DLD1 (cell line): ENCODE data around the gene TRMT2A.
"Not testable (repeated sequence)": the region's sequence is repeated elsewhere in the genome, so short reads cannot be mapped to it uniquely, and the experiment has no call there.

Experiments
- in situ Hi-C: cut with HindIII; loops from 2 replicates; pipeline ENCODE4 v1.10.0; 2017; ENCODE audit warnings: low sequenced_read_pairs

TRMT2A gene

GRCh38 chr22:20116951-20117632, at the start of gene TRMT2A:
TRMT2A (minus strand) TSS chr22:20117226; CDS start chr22:20116906, 320 bp downstream.
- in situ Hi-C loops = no loop called here

DNA sequence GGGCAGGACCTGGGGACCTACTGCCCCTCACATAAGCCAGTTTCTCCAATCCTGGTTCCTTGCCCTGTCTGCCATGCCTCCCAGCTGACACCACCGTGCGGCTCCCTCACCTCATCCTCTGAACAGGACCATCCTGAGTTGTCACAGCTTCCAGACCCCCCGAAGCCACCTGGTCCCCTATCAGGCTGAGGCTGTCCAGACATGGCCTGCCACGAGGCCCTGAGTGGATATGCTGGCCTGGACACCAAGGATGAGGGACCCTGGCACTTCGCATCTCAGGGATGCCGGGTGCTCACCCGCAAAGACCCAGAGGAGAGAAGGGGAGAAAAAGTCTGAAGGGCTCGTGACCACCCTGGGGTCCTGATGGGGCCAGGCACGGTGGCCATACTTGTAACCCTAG, 49.7 kb upstream of the TRMT2A start:
- in situ Hi-C loops = no loop called here

GRCh38 chr22:20165913-20166312, 48.9 kb upstream of the TRMT2A start:
- in situ Hi-C loops = no loop called here

DNA sequence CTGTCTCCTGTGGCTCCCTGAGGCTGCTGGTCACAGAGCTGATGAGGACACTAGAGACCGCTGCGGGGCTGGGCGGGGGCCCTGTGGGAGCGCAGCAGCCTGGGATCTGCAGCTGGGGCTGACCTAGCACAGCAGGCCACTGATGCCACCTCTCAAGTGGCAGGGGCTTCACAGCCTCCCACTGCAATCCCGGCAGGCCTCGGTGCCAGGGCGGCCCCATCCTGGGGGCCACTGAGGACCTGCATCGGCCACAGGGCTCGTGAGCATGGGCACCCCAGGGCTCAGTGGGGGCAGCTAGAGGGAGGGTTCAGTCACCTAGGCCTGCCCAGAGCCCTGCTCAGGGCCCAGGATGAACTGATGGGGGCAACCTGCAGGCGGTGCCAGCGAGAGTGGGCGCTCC, 48.4 kb upstream of the TRMT2A start:
- in situ Hi-C loops = no loop called here

GRCh38 chr22:20164863-20165262, 47.8 kb upstream of the TRMT2A start:
- in situ Hi-C loops = no loop called here

DNA sequence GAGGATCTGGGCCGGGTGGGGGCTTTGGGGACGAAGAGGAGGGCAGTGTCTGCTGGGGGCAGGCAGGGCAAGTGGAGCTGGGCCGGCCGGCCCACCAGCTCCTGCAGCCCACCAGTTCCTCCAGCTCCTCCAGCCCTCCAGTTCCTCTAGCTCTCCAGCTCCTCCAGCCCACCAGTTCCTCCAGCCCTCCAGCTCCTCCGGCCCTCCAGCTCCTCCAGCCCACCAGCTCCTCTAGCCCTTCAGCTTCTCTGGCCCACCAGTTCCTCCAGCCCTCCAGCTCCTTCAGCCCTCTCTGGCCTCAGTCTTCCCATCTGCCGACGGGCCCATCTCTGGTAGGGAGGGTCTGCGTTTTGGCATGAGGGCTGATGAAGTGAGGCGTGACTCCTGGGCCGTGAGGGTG, 43.0 kb upstream of the TRMT2A start:
- in situ Hi-C loops = no loop called here

DNA sequence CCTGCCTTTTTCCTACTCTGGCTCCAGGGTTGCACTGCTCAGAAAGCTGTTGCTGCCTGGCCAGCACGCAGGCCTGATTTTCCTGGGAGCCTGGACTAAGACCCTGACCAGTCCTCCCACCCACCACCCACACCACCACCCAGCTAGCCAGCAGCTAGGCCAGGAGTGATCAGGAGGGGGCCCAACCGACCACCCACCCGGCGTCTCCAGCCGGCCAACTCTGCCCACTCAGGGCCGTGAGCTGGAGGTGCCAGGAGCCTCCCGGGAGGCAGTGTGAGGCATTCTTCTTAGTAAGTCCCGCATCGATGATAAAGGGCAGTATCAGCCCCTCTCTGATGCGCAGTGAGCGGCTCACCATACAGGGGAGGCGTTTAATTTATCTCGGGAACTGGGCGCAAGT, 42.5 kb upstream of the TRMT2A start:
- in situ Hi-C loops = not testable (repeated sequence)

DNA sequence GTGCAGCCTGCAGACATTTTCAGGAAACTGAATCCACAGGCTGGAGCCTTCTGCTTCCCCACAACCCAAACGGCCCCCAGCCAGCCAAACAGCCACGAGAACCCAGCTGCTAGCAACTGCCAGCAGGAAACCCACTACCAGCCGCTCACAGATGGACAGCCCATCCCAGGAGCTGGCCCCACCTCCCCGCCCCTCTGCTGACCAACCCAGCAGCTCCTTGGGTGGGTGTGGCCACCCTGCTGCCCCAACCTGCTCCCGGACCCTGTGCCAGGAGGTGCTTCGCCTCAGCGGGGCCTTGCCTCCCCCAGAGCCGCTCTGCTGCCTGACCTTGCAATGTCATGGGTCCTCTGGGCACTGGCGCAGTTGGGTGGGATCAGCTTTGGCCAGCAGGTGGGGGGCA, 42.0 kb upstream of the TRMT2A start:
- in situ Hi-C loops = no loop called here

- in situ Hi-C loops = no loop called here
Measured at GRCh38 chr22:20158391-20159036, 41.5 kb upstream of the TRMT2A start.

DNA sequence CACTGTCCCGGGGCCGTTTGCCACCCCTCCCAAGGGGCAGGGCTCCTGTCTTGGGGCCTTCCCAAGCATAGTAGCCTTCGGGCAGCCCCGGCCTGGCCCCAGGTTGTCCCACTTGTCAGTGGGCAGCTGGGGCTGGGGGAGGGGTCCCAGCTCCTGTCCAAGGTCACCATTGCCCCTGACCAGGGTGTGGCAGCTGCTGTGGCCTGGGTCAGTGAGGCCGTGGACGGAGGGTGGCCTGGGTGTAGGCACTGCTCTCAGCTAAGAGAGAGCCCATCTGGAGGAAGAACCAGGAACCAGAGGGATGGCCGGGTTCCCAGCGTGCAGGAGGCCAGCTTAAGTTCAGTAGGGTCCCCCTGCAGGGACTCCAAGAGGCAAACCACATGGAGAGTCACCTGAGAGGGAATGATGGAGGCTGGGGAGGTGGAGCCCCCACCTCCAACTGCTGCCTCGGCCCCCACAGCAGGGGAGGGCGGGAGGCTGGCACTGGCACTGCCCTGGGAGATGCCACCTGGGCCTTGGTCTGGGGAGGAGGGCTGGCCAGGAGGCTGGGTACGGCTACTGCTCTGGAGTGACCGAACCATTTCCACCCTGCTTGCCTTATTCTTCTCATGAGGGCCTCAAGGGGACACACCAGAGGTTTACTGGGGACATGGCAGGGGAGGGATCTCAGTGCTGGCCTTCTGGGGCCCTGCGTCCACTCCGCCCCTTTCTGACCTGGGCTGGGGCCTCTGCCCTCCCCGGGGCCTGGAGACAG, 40.6 kb upstream of the TRMT2A start:
- in situ Hi-C loops = no loop called here

- in situ Hi-C loops = no loop called here
Measured at GRCh38 chr22:20156611-20157429, 39.8 kb upstream of the TRMT2A start.

DNA sequence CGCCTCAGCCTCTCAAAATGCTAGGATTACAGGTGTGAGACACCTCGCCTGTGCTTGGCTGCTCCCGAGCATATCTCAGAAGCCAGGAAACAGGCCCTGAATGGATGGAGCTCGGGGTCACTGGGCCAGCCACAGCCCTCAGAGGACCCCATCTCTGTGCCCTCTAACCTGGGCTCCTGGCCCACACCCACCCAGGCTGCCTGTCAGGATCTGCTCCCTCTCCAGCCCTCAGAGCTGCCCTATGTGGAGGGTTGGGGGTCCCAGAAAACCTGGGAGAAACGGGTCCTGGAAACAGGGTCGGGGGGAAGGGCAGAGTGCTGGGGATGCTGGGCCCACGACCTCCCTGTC, 39.0 kb upstream of the TRMT2A start:
- in situ Hi-C loops = no loop called here

DNA sequence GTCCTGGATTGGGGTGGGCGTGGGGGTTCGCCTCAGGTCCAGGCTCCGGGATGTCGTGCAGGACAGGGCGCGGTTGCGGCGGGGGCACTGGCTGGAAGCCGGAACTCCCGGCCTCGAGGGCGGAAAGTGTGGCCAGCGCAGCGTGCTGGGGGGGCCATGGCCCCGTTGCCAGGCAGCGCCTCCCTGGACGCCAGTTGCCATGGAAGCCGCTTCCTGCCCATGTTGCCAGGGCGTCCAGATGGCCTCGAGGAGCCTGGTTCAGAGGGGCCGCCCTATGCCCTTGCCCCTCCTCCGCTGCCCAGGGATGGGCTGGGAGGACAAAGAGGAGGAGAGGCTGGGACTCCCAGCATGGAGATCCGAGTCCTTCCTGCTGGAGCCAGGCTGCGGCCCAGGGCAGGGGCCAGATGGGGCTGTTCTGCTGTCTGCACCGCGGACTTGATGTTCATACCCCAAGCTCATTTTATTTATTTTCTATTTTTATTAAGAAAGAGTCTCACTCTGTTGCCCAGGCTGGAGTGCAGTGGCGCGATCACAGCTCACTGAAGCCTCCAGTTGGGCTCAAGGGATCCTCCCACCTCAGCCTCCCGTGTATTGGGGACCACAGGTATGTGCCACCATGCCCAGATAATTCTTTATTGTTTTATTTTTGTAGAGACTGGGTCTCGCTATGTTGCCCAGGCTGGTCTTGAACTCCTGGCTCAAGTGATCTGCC, 38.5 kb upstream of the TRMT2A start:
- in situ Hi-C loops = no loop called here

GRCh38 chr22:20154602-20155187, 37.7 kb upstream of the TRMT2A start:
- in situ Hi-C loops = no loop called here

GRCh38 chr22:20153945-20154344, 36.9 kb upstream of the TRMT2A start:
- in situ Hi-C loops = no loop called here

DNA sequence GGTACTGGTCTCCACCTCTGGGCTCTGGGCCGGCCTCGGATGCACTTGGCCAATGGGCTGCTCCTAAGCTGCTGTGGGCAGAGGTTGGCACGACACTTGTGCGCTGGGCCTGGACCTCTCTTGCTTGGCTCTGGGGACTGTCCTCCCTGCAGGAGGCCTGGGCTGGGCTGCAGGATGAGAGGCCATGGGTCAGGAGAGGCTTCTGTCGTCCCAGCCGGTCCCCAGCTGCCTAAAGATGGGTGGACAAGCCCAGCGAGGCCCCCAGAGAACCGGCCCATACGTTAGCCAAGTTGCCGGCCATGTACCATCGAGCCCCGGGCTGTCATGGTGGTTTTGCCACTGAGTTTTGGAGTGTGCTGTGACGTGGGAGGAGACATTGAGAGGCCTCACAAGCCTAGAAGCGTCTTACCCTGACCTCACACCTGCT, 35.5 kb upstream of the TRMT2A start:
- in situ Hi-C loops = no loop called here

GRCh38 chr22:20151276-20151588, 34.2 kb upstream of the TRMT2A start:
- in situ Hi-C loops = no loop called here

- in situ Hi-C loops = no loop called here
Measured at GRCh38 chr22:20150381-20151275, 33.6 kb upstream of the TRMT2A start, which contains the start of gene CCDC188. CCDC188 (minus strand) TSS chr22:20151055; CDS start chr22:20150986, 69 bp downstream.
